Activated CD8-positive, alpha-beta memory T cell treated with anti-CD3 and anti-CD28 coated beads, Interleukin-2, amount 10 ng/mL, durations not matched to agents 7 days and 5 days (primary cell): Measurements from ENCODE around the gene DCAF12. TPM values are rescaled to one million over a fixed set of nuclear protein-coding genes. Genes with fewer than 3 reads are reported as not detected.
A peak's percentile ranks its signal among the peaks of the same experiment; 100 is the strongest.

Experiments
- ATAC-seq: fragments of 150-1000 bp; cut with Tn5 transposase; one replicate; pipeline ENCODE4 v1.10.0; 2021; ENCODE audit warnings: moderate library complexity
- CTCF ChIA-PET: fragments of 350-600 bp; sonication (Branson Sonifier 250); formaldehyde crosslinking; loops from one replicate; lab custom pipeline; 2021; ENCODE audit warnings: antibody characterized with exemption; lab: Charles Lee
- DNase-seq: peaks from one replicate; pipeline ENCODE4 v3.0.0-alpha.2; 2020
- H3K27ac Mint-ChIP-seq: one replicate; pipeline ENCODE4 v1.8.0; 2021; ENCODE audit warnings: mild to moderate bottlenecking, mixed read lengths
- H3K27me3 Mint-ChIP-seq: one replicate; pipeline ENCODE4 v1.8.0; 2021; ENCODE audit warnings: mixed read lengths
- H3K36me3 Mint-ChIP-seq: one replicate; pipeline ENCODE4 v1.8.0; 2021; ENCODE audit warnings: mild to moderate bottlenecking, mixed read lengths
- H3K4me1 Mint-ChIP-seq: one replicate; pipeline ENCODE4 v1.8.0; 2021; ENCODE audit warnings: mixed read lengths
- H3K4me3 Mint-ChIP-seq: one replicate; pipeline ENCODE4 v1.8.0; 2021; ENCODE audit warnings: mild to moderate bottlenecking, moderate library complexity, mixed read lengths
- H3K9me3 Mint-ChIP-seq: one replicate; pipeline ENCODE4 v1.8.0; 2022; ENCODE audit warnings: low read depth, mixed read lengths
- total RNA-seq, 2 experiments: library from RNA; stranded (reverse); gene quantifications; one replicate each; pipeline ENCODE4 v1.2.3, GENCODE V29; 2021

The DCAF12 gene
- total RNA-seq, 2 experiments from 2014 or later, result 48.4 to 58.9 TPM

- Mint-ChIP-seq H3K4me1 (peaks cover 9% of the 10 kb centered on the region), H3K27ac (no peak overlapping the region)
- ATAC-seq, result no peak
Measured at GRCh38 chr9:34072868-34073590, 53.5 kb downstream of the DCAF12 start.

DNA sequence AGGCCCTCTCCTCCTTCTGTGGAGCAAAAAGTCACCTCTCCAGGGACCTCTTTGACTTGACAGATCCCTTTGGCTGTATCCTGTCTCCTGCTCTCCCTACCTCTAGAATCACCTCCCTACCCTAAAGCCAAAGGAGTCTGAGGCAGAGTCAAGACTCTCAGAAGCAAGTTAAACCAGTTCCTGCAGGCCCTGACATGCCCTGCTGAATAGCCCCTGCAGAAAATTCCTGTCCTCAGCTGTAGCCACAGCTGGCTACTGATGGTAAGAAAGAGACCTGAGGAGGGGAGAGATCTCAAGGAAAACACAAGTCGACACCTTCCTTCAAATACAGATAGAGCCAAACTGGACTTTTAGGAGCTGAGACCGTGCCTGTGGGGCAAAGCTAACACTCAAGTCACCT, 54.1 kb downstream of the DCAF12 start:
- Mint-ChIP-seq H3K27me3 (no peaks in the 10 kb centered on the region), H3K9me3 (no peaks in the 10 kb centered on the region), H3K4me3 (no peak overlapping the region), H3K27ac (no peak overlapping the region), H3K4me1 (peaks cover 9% of the 10 kb centered on the region), H3K36me3 (no peaks in the 10 kb centered on the region)
- CTCF ChIA-PET, result interaction anchor here (0.8 to 3.2 kb wide), 13 partner anchors 10 to 334 kb away, joined by 3 to 18 read pairs (median 9); partner anchors contain the start of gene UBAP2
- no peak for ATAC-seq
- no peak for DNase-seq

More at GRCh38 chr9:34072868-34073590, 53.5 kb downstream of the DCAF12 start:
- Mint-ChIP-seq H3K27me3 (no peaks in the 10 kb centered on the region), H3K36me3 (no peaks in the 10 kb centered on the region), H3K4me3 (no peak overlapping the region), H3K9me3 (no peaks in the 10 kb centered on the region)
- CTCF ChIA-PET, result interaction anchor here (0.7 to 3.9 kb wide), 31 partner anchors 9 to 335 kb away, joined by 3 to 29 read pairs (median 5); partner anchors contain the start of gene UBAP2
- DNase-seq, result no peak

DNA sequence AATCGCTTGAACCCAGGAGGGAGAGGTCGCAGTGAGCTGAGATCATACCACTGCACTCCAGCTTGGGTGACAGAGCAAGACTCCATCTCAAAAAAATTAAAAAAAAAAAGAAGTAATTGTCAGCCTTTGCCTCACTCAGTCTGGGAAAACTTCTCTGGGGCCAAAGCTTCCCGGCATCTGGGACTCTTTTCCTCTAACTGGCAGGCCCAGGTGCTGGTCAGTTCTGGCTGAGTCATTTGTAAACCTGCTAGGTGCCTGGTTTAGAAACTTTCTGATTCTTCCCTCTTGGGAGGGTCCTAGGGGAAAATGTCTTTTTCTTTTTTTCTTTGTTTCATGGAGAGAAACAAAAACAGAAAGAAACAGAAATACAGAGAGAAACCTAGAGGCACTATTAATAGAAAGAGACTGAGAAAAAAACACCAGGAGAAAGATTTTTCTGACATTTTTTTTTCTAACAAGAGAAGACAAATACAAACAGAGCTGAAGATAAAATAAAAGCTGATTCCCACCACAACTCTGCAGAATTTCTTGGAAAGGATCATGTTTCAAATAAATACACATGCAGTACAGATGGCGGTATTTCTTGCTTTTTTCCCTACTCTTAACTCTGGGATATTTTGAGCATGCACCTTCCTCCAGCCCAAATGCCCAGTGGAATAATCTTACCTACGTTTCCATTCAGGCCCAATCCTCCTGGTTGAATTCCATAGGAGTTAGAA, 55.7 kb downstream of the DCAF12 start:
- CTCF ChIA-PET, result interaction anchor here (0.9 to 1.3 kb wide), 2 partner anchors 146 to 257 kb away, joined by 3 read pairs; no protein-coding TSS in a partner anchor
- Mint-ChIP-seq H3K36me3 (no peaks in the 10 kb centered on the region), H3K4me1 (peaks cover 9% of the 10 kb centered on the region), H3K4me3 (no peak overlapping the region), H3K9me3 (no peaks in the 10 kb centered on the region), H3K27me3 (no peaks in the 10 kb centered on the region), H3K27ac (no peak overlapping the region)
- no peak for ATAC-seq
- no peak for DNase-seq

- no peaks in the 10 kb centered on the region for H3K9me3 Mint-ChIP-seq
- DNase-seq (no peak), ATAC-seq (no peak)
- CTCF ChIA-PET, result interaction anchor here (0.9 to 1.3 kb wide), 2 partner anchors 22 to 145 kb away, joined by 3 read pairs; no protein-coding TSS in a partner anchor
- H3K27ac Mint-ChIP-seq, result no peak overlapping the region
- peaks cover 9% of the 10 kb centered on the region for H3K4me1 Mint-ChIP-seq
- peaks cover 2% of the 10 kb centered on the region for H3K27me3 Mint-ChIP-seq
- H3K4me3 Mint-ChIP-seq, result no peak overlapping the region
- H3K36me3 Mint-ChIP-seq, result no peaks in the 10 kb centered on the region
Measured at GRCh38 chr9:34069831-34070230, 56.7 kb downstream of the DCAF12 start.

- CTCF ChIA-PET, result interaction anchor here (1.4 kb wide), 1 partner anchor 9 kb away, joined by 4 read pairs; no protein-coding TSS in a partner anchor
- Mint-ChIP-seq H3K4me1 (peaks cover 3% of the 10 kb centered on the region), H3K27me3 (peaks cover 2% of the 10 kb centered on the region), H3K4me3 (no peak overlapping the region), H3K27ac (no peak overlapping the region), H3K9me3 (no peaks in the 10 kb centered on the region), H3K36me3 (no peaks in the 10 kb centered on the region)
- no peak for ATAC-seq
- DNase-seq, result no peak
Measured at GRCh38 chr9:34065541-34065940, 61.0 kb downstream of the DCAF12 start.

GRCh38 chr9:34059954-34060353, 66.5 kb downstream of the DCAF12 start:
- peaks cover 12% of the 10 kb centered on the region for H3K27me3 Mint-ChIP-seq
- no peak overlapping the region for H3K27ac Mint-ChIP-seq
- H3K36me3 Mint-ChIP-seq, result no peaks in the 10 kb centered on the region
- H3K4me1 Mint-ChIP-seq, result no peaks in the 10 kb centered on the region
- no peaks in the 10 kb centered on the region for H3K9me3 Mint-ChIP-seq
- CTCF ChIA-PET, result interaction anchor here (1.9 kb wide), 1 partner anchor 14 kb away, joined by 8 read pairs; no protein-coding TSS in a partner anchor
- DNase-seq (no peak), ATAC-seq (no peak)
- no peak overlapping the region for H3K4me3 Mint-ChIP-seq

DNA sequence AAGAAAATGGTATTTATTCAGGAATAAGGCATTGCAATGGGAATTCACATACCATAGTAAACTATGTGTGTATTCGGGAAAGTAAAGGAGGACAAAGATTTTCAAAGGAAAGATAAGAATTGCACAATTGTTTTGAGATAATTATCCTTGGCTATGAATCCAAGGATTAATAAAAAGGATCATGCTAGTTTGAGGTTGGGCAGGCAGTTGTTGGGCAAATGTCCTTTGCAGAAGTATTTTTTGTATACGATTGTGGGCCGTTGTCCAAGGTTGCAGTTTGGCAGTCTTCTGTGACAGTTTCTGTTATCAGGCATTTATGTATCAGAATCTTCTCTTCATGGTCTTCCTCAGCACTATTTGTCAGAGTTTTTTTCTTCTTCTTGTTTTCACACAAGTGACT, 67.2 kb downstream of the DCAF12 start:
- H3K4me3 Mint-ChIP-seq, result no peak overlapping the region
- DNase-seq (no peak), ATAC-seq (no peak)
- CTCF ChIA-PET, result no interaction called here
- H3K4me1 Mint-ChIP-seq, result no peaks in the 10 kb centered on the region
- no peaks in the 10 kb centered on the region for H3K36me3 Mint-ChIP-seq
- H3K9me3 Mint-ChIP-seq, result no peaks in the 10 kb centered on the region
- peaks cover 12% of the 10 kb centered on the region for H3K27me3 Mint-ChIP-seq
- H3K27ac Mint-ChIP-seq, result no peak overlapping the region

- Mint-ChIP-seq H3K27me3 (no peaks in the 10 kb centered on the region), H3K4me1 (peaks cover 55% of the 10 kb centered on the region), H3K27ac (peak overlapping the region; percentile 98), H3K36me3 (peaks cover 6% of the 10 kb centered on the region), H3K9me3 (no peaks in the 10 kb centered on the region), H3K4me3 (peak overlapping the region; percentile 91)
- CTCF ChIA-PET, result interaction anchor here (0.8 to 2.8 kb wide), 3 partner anchors 23 to 236 kb away, joined by 3 to 14 read pairs (median 3); no protein-coding TSS in a partner anchor
- DNase-seq (peak; percentile 44), ATAC-seq (no peak)
Measured at GRCh38 chr9:34049630-34050384, 76.7 kb downstream of the DCAF12 start.

GRCh38 chr9:34048727-34049629, 77.5 kb downstream of the DCAF12 start, which contains the start of gene UBAP2:
Gene UBAP2, minus strand, starts transcription at chr9:34048887. Its CDS starts 31,739 bp downstream, at chr9:34017148.
- CTCF ChIA-PET, result interaction anchor here (0.6 to 2.8 kb wide), 6 partner anchors 24 to 330 kb away, joined by 3 to 15 read pairs (median 4); no protein-coding TSS in a partner anchor
- peaks cover 55% of the 10 kb centered on the region for H3K4me1 Mint-ChIP-seq
- no peaks in the 10 kb centered on the region for H3K9me3 Mint-ChIP-seq
- ATAC-seq, result peak; percentile 87
- peak within 1 kb of the TSS; percentile 98 for H3K27ac Mint-ChIP-seq
- peak; percentile 98 for DNase-seq
- peak within 1 kb of the TSS; percentile 91 for H3K4me3 Mint-ChIP-seq
- H3K27me3 Mint-ChIP-seq, result no peaks in the 10 kb centered on the region
- peaks cover 7% of the 10 kb centered on the region for H3K36me3 Mint-ChIP-seq

DNA sequence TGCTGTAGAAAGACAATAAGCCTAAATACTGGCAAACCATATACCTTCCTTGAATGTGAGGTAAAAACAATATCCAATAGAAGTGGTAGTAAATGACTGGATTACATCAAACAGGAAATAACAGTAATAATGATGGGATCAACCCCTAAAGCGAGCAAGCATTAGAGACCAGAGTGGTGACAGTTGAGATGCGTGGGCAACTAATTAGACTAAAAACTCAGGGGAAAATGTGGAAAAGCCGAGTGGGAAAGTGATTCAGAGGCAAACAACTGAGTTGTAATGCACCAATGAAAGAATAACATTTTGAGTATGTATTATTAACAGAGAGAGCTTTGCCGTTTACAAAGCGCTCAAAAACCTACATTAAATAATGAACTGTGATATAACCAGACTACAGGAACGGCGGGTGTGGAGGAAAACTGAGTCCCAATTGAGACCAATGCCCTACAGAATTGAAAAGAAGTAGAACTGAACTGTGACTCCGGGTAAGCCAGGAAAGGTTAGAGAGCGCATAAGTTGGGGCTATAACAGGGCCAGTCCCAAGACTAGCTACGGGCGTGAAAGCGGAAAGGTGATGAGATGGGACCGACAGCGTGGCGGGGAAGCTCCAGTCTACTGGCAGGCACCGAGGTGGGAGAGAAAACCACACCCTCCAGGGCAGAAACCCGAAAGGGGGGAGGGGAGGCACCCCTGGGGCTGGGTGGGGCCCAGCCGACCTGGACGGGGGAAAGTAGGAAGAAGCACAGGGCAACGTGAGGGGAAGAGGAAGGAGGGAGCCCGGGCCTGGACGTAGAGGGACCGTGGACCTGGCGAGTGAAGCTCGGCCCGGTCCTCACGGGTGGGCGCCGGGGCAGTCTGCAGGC, 78.4 kb downstream of the DCAF12 start:
- H3K36me3 Mint-ChIP-seq, result peaks cover 7% of the 10 kb centered on the region
- DNase-seq, result peak; percentile 76
- CTCF ChIA-PET, result interaction anchor here (0.6 to 2.2 kb wide), 8 partner anchors 12 to 331 kb away, joined by 3 to 15 read pairs (median 3); no protein-coding TSS in a partner anchor
- no peaks in the 10 kb centered on the region for H3K27me3 Mint-ChIP-seq
- H3K9me3 Mint-ChIP-seq, result no peaks in the 10 kb centered on the region
- peak overlapping the region; percentile 98 for H3K27ac Mint-ChIP-seq
- peak; percentile 24 for ATAC-seq
- H3K4me3 Mint-ChIP-seq, result peak overlapping the region; percentile 91
- peaks cover 48% of the 10 kb centered on the region for H3K4me1 Mint-ChIP-seq

- no peak for ATAC-seq
- H3K27me3 Mint-ChIP-seq, result no peaks in the 10 kb centered on the region
- H3K36me3 Mint-ChIP-seq, result peaks cover 11% of the 10 kb centered on the region
- peak overlapping the region; percentile 54 for H3K27ac Mint-ChIP-seq
- H3K4me3 Mint-ChIP-seq, result peak overlapping the region; percentile 91
- no peaks in the 10 kb centered on the region for H3K9me3 Mint-ChIP-seq
- H3K4me1 Mint-ChIP-seq, result peaks cover 42% of the 10 kb centered on the region
- CTCF ChIA-PET, result interaction anchor here (0.6 to 2.2 kb wide), 2 partner anchors 20 to 27 kb away, joined by 4 to 15 read pairs; no protein-coding TSS in a partner anchor
- no peak for DNase-seq
Measured at GRCh38 chr9:34046784-34047379, 79.6 kb downstream of the DCAF12 start.
